HCT116 (cell line): Measurements from ENCODE around the gene ZNFX1. TPM values are rescaled to one million over a fixed set of nuclear protein-coding genes. Genes with fewer than 3 reads are reported as not detected.

Experiments used
- ATAC-seq: fragments of 200-7000 bp; cut with Tn5 transposase; 2 replicates; pipeline ENCODE4 v1.9.1; 2020; ENCODE audit warnings: mild to moderate bottlenecking, moderate library complexity
- BruUV-seq: library from RNA; stranded (reverse); fragments of 400-500 nt; replicated peaks from 2 replicates; lab custom pipeline; 2021; lab: Mats Ljungman, UMichigan
- CTCF ChIA-PET: fragments of 300-600 bp; sonication (Branson Sonifier 250); formaldehyde crosslinking; loops from one replicate; lab custom pipeline; 2021; ENCODE audit warnings: antibody characterized with exemption; lab: Charles Lee
- POLR2A ChIA-PET: fragments of 300-600, 350-600 bp; sonication (Branson Sonifier 250); formaldehyde crosslinking; loops from one replicate; lab custom pipeline; 2021; ENCODE audit warnings: antibody characterized with exemption; lab: Charles Lee
- RAD21 ChIA-PET, 2 experiments: fragments of 300-600 bp; sonication (Branson Sonifier 250); formaldehyde crosslinking; loops; one replicate each; lab custom pipeline; 2023; ENCODE audit warnings: low total read pairs in 2 of 2; ENCODE audit not compliant: uncharacterized antibody in 2 of 2, unreplicated experiment in 2 of 2, low non-redundant PET in 1 of 2; lab: Charles Lee
- DNase-seq: peaks from one replicate; pipeline ENCODE4 v3.0.0-alpha.2; 2010; ENCODE audit warnings: low read depth, low spot score
- H2AFZ ChIP-seq: fragments of 200-600 bp; shearing (Covaris generic), sonication (generic); 2 replicates; pipeline ENCODE4 v1.6.1; 2017; ENCODE audit warnings: low read depth, mixed run types, mixed read lengths, antibody characterized with exemption, low read length; ENCODE audit not compliant: poor library complexity, severe bottlenecking
- H3K27ac ChIP-seq: 2 replicates; pipeline ENCODE4 v1.5.1; 2012; ENCODE audit warnings: low read depth, low read length
- H3K27me3 ChIP-seq: fragments of 200-600 bp; sonication (generic); 2 replicates; pipeline ENCODE4 v1.6.1; 2016; ENCODE audit warnings: mixed run types, low read length, mixed read lengths; ENCODE audit not compliant: insufficient read depth
- H3K36me3 ChIP-seq, 2 experiments: fragments of 200-500 bp in 1 of 2; fragments of 200-600 bp in 1 of 2; sonication (Bioruptor generic) in 1 of 2; sonication (generic) in 1 of 2; 2 replicates each; pipeline versions ENCODE4 v1.5.1 to v1.6.1; 2014 to 2016; ENCODE audit warnings: low read length in 2 of 2, inconsistent platforms in 1 of 2, mixed read lengths in 1 of 2, mixed run types in 1 of 2; ENCODE audit not compliant: insufficient read depth in 2 of 2, control insufficient read depth in 1 of 2
- H3K4me1 ChIP-seq, 2 experiments: fragments of 200-600 bp in 1 of 2; sonication (generic) in 1 of 2; 2 replicates each; pipeline versions ENCODE4 v1.5.1 to v1.6.1; 2012 to 2017; ENCODE audit warnings: low read length in 2 of 2, inconsistent platforms in 1 of 2, mild to moderate bottlenecking in 1 of 2, mixed read lengths in 1 of 2, mixed run types in 1 of 2, moderate library complexity in 1 of 2; ENCODE audit not compliant: insufficient read depth in 2 of 2, control insufficient read depth in 1 of 2
- H3K4me2 ChIP-seq: fragments of 200-600 bp; sonication (generic); 2 replicates; pipeline ENCODE4 v1.6.1; 2017; ENCODE audit warnings: mixed run types, low read length, mixed read lengths
- H3K4me3 ChIP-seq, 2 experiments: fragments of 200-600 bp in 1 of 2; sonication (generic) in 1 of 2; replicated peaks in 1 of 2; 2 replicates each; pipeline ENCODE4 v1.5.1; 2011 to 2016; ENCODE audit warnings: low read length in 2 of 2, control low read depth in 1 of 2, low read depth in 1 of 2, mild to moderate bottlenecking in 1 of 2, mixed read lengths in 1 of 2, mixed run types in 1 of 2
- H3K79me2 ChIP-seq: fragments of 200-600 bp; sonication (generic); 2 replicates; pipeline ENCODE4 v1.6.1; 2017; ENCODE audit warnings: mild to moderate bottlenecking, mixed run types, low read length, moderate library complexity, mixed read lengths; ENCODE audit not compliant: insufficient read depth
- H3K9ac ChIP-seq: fragments of 200-600 bp; sonication (generic); 2 replicates; pipeline ENCODE4 v1.6.1; 2016; ENCODE audit warnings: low read length, mixed read lengths
- H3K9me2 ChIP-seq: fragments of 200-600 bp; sonication (generic), shearing (Covaris generic); 2 replicates; pipeline ENCODE4 v1.6.1; 2017; ENCODE audit warnings: mixed run types, mild to moderate bottlenecking, moderate library complexity; ENCODE audit not compliant: insufficient read depth
- H3K9me3 ChIP-seq, 2 experiments: fragments of 200-500 bp in 1 of 2; fragments of 200-600 bp in 1 of 2; sonication (Bioruptor generic) in 1 of 2; sonication (generic) in 1 of 2; 2 replicates each; pipeline ENCODE4 v1.6.1; 2014 to 2017; ENCODE audit warnings: low read length in 2 of 2, mixed read lengths in 2 of 2, inconsistent platforms in 1 of 2, low read depth in 1 of 2, mild to moderate bottlenecking in 1 of 2, mixed run types in 1 of 2, moderate library complexity in 1 of 2; ENCODE audit not compliant: control insufficient read depth in 1 of 2, insufficient read depth in 1 of 2
- H4K20me1 ChIP-seq: fragments of 200-600 bp; sonication (generic), shearing (Covaris generic); 2 replicates; pipeline ENCODE4 v1.6.1; 2017; ENCODE audit warnings: mixed run types, mild to moderate bottlenecking, moderate library complexity; ENCODE audit not compliant: insufficient read depth
- ATF3 ChIP-seq: IDR thresholded peaks from 2 replicates; pipeline ENCODE4 v1.6.1; 2012
- CBX3 ChIP-seq: IDR thresholded peaks from 2 replicates; pipeline ENCODE4 v1.6.1; 2012; ENCODE audit warnings: low read depth
- CEBPB ChIP-seq: IDR thresholded peaks from 2 replicates; pipeline ENCODE4 v1.6.1; 2012; ENCODE audit warnings: low read depth
- CTCF ChIP-seq, 3 experiments: fragments of 200-600 bp in 1 of 3; sonication (generic) in 1 of 3; IDR thresholded peaks in 2 of 3; conservative IDR thresholded peaks in 1 of 3; 2 replicates each; pipeline ENCODE4 v1.5.1; 2012 to 2017; ENCODE audit warnings: low read depth in 2 of 3, low read length in 2 of 3, antibody characterized with exemption in 1 of 3, borderline replicate concordance in 1 of 3, control low read depth in 1 of 3, mild to moderate bottlenecking in 1 of 3, mixed read lengths in 1 of 3, mixed run types in 1 of 3, moderate library complexity in 1 of 3; ENCODE audit not compliant: insufficient read depth in 1 of 3
- EGR1 ChIP-seq: IDR thresholded peaks from 2 replicates; pipeline ENCODE4 v1.6.1; 2012; ENCODE audit warnings: low read depth
- EZH2 ChIP-seq: fragments of 200-600 bp; sonication (generic); IDR thresholded peaks from 2 replicates; pipeline ENCODE4 v1.6.1; 2017; ENCODE audit warnings: antibody characterized with exemption, mixed run types
- EZH2phosphoT487 ChIP-seq: fragments of 200-600 bp; IDR thresholded peaks from 2 replicates; pipeline ENCODE4 v1.6.1; 2018; ENCODE audit warnings: antibody characterized with exemption, borderline replicate concordance
- FOSL1 ChIP-seq: IDR thresholded peaks from 2 replicates; pipeline ENCODE4 v1.6.1; 2012; ENCODE audit warnings: low read depth
- JUND ChIP-seq: IDR thresholded peaks from 2 replicates; pipeline ENCODE4 v1.6.1; 2012
- POLR2A ChIP-seq: IDR thresholded peaks from 2 replicates; pipeline ENCODE4 v1.7.0; 2011; ENCODE audit warnings: borderline replicate concordance; ENCODE audit not compliant: insufficient read depth, insufficient read length; ENCODE audit errors: extremely low read depth
- POLR2AphosphoS5 ChIP-seq: IDR thresholded peaks from 2 replicates; pipeline ENCODE4 v1.6.1; 2011; ENCODE audit warnings: mild to moderate bottlenecking, low read depth, low read length, moderate library complexity
- RAD21 ChIP-seq: IDR thresholded peaks from 2 replicates; pipeline ENCODE4 v1.6.1; 2012; ENCODE audit warnings: low read depth, mild to moderate bottlenecking
- REST ChIP-seq: IDR thresholded peaks from 2 replicates; pipeline ENCODE4 v1.6.1; 2012; ENCODE audit warnings: low read depth
- SIN3A ChIP-seq: IDR thresholded peaks from 2 replicates; pipeline ENCODE4 v1.6.1; 2012; ENCODE audit warnings: low read depth
- SP1 ChIP-seq: IDR thresholded peaks from 2 replicates; pipeline ENCODE4 v1.6.1; 2012; ENCODE audit warnings: low read depth
- SRF ChIP-seq: IDR thresholded peaks from 2 replicates; pipeline ENCODE4 v1.6.1; 2012; ENCODE audit warnings: low read depth
- YY1 ChIP-seq: IDR thresholded peaks from 2 replicates; pipeline ENCODE4 v1.6.1; 2011; ENCODE audit warnings: low read length, low read depth, moderate library complexity, mild to moderate bottlenecking; ENCODE audit not compliant: insufficient replicate concordance; ENCODE audit errors: extremely low read depth
- ZBTB33 ChIP-seq: IDR thresholded peaks from 2 replicates; pipeline ENCODE4 v1.6.1; 2011; ENCODE audit warnings: mild to moderate bottlenecking, low read length, moderate library complexity; ENCODE audit not compliant: insufficient replicate concordance; ENCODE audit errors: extremely low read depth
- ZFX ChIP-seq: fragments of 450-650 bp; IDR thresholded peaks from 2 replicates; pipeline ENCODE4 v1.6.1; 2017
- intact Hi-C: fragments of 100-400 bp; cut with micrococcal nuclease; formaldehyde crosslinking; loops from 2 replicates; pipeline ENCODE4 v1.10.0; 2022
- total RNA-seq: library from RNA; stranded (reverse); gene quantifications from one replicate; pipeline ENCODE4 v1.2.1, GENCODE V29; 2021; ENCODE audit not compliant: unreplicated experiment

The ZNFX1 gene
- total RNA-seq, 1 experiment from 2014 or later, result 24.1 TPM

- POLR2A ChIA-PET, result no interaction called here
- Histone ChIP-seq H3K4me3 (no peak overlapping the region), H4K20me1 (no peaks in the 10 kb centered on the region), H3K9me2 (no peaks in the 10 kb centered on the region), H3K9ac (no peak overlapping the region), H3K9me3 (no peaks in the 10 kb centered on the region), H3K4me1 (no peaks in the 10 kb centered on the region), H3K79me2 (no peaks in the 10 kb centered on the region), H3K27ac (no peak overlapping the region), H3K36me3 (no peaks in the 10 kb centered on the region), H3K4me2 (no peak overlapping the region), H2AFZ (no peak overlapping the region), H3K27me3 (no peaks in the 10 kb centered on the region)
- RAD21 ChIA-PET, result no interaction called here
- no peak for TF ChIP-seq FOSL1
- TF ChIP-seq CBX3, result no peak
- no peak for TF ChIP-seq EZH2
- no peak for TF ChIP-seq ZFX
- TF ChIP-seq RAD21, result no peak
- no peak for TF ChIP-seq CTCF (IDR thresholded peaks at IDR 0.05 in 2 of 3, conservative IDR thresholded peaks at IDR 0.05 in 1 of 3; ENCODE audit: borderline replicate concordance in 1 of 3, insufficient read depth in 1 of 3, low read depth in 2 of 3, low read length in 2 of 3)
- no peak for TF ChIP-seq POLR2A
- no peak for TF ChIP-seq CEBPB
- no peak for TF ChIP-seq EZH2phosphoT487
- TF ChIP-seq JUND, result no peak
- TF ChIP-seq ATF3, result no peak
- no peak for TF ChIP-seq ZBTB33
- TF ChIP-seq SP1, result no peak
- no peak for TF ChIP-seq POLR2AphosphoS5
- no peak for TF ChIP-seq EGR1
- no peak for TF ChIP-seq SRF
- TF ChIP-seq REST, result no peak
- no peak for TF ChIP-seq SIN3A
- TF ChIP-seq YY1, result no peak
- CTCF ChIA-PET, result interaction anchor here (1.5 kb wide), 1 partner anchor 17 kb away, joined by 4 read pairs; no protein-coding TSS in a partner anchor
- no TSS peak for BruUV-seq
- DNase-seq (no peak), ATAC-seq (no peak)
- intact Hi-C loops, result no loop called here
Observed at GRCh38 chr20:49199729-49200293, 78.0 kb downstream of the ZNFX1 start.
